NT2/D1 (cell line): ENCODE measurements around the gene SGCE.

Experiments used
- DNase-seq: peaks from one replicate; pipeline ENCODE4 v3.0.0-alpha.2; 2011; ENCODE audit warnings: low read depth, low spot score
- H3K27me3 ChIP-seq: 2 replicates; pipeline ENCODE4 v1.6.0; 2011; ENCODE audit warnings: mild to moderate bottlenecking; ENCODE audit not compliant: insufficient read length, insufficient read depth
- H3K36me3 ChIP-seq: 2 replicates; pipeline ENCODE4 v1.6.1; 2011; ENCODE audit warnings: mild to moderate bottlenecking, low read length, mixed read lengths; ENCODE audit not compliant: insufficient read depth, insufficient read length
- H3K4me1 ChIP-seq: 2 replicates; pipeline ENCODE4 v1.5.1; 2011; ENCODE audit not compliant: insufficient read depth, insufficient read length
- H3K4me3 ChIP-seq: 2 replicates; pipeline ENCODE4 v1.5.1; 2011; ENCODE audit warnings: low read depth; ENCODE audit not compliant: insufficient read length
- H3K9ac ChIP-seq: 2 replicates; pipeline ENCODE4 v1.6.0; 2011; ENCODE audit warnings: low read depth; ENCODE audit not compliant: insufficient read length
- H3K9me3 ChIP-seq: 2 replicates; pipeline ENCODE4 v1.5.1; 2011; ENCODE audit warnings: mild to moderate bottlenecking, low read length; ENCODE audit not compliant: insufficient read depth
- SUZ12 ChIP-seq: IDR thresholded peaks from 2 replicates; pipeline ENCODE4 v1.6.1; 2011; ENCODE audit not compliant: insufficient read length, insufficient read depth; ENCODE audit errors: extremely low read depth
- YY1 ChIP-seq: IDR thresholded peaks from 2 replicates; pipeline ENCODE4 v1.6.1; 2011; ENCODE audit not compliant: insufficient read length, insufficient read depth
- ZNF274 ChIP-seq: IDR thresholded peaks from 2 replicates; pipeline ENCODE4 v1.6.1; 2011; ENCODE audit warnings: mild to moderate bottlenecking, low read depth, low read length

SGCE gene

DNA sequence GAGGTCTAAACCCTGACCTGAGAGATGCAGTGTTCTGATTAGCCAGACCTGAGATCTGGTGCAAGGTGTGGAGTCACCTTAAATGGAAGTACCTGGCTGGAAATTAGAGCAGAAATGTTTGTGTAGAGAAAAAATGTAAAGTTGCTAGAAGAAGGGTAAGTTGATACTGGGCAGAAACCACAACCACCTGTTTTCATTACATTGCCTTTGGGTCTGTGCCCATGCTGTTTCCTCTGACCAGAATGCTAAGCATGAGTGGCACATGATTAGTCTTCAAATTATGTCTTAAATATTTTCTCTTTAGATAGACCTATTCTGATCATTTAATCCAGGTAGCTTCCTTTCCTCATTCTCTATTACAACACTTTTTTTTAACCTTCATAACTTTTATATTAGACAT, 77.3 kb downstream of the SGCE start:
- TF ChIP-seq ZNF274 (no peak), YY1 (no peak), SUZ12 (no peak)
- Histone ChIP-seq H3K27me3 (no peaks in the 10 kb centered on the region), H3K4me3 (no peak overlapping the region), H3K9ac (no peak overlapping the region), H3K9me3 (no peaks in the 10 kb centered on the region; the same call in 1 of the 2 replicates), H3K36me3 (no peaks in the 10 kb centered on the region), H3K4me1 (no peaks in the 10 kb centered on the region)
- no peak for DNase-seq

DNA sequence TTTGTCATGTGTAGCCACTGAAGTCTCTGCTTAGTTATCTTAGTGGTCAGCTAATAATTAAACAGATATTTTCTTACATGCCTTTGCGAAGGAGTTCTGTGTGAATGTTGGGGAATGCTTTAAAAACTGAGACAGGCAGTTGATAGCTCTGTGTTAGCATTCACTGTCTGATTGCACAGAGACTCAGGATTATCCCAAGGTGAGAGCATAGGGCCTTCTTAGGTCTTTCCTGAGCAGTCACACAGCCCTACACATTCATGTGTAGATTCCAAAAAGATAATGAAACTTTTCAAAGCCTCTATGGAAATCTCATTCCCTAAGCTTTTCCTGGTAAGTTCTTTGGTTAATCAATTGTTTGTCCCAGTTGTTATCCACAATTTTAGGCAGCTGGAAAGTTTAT, 78.6 kb downstream of the SGCE start:
- H3K4me3 ChIP-seq, result no peak overlapping the region
- DNase-seq, result no peak
- H3K4me1 ChIP-seq, result no peaks in the 10 kb centered on the region
- H3K9me3 ChIP-seq, result no peaks in the 10 kb centered on the region; the same call in 1 of the 2 replicates
- no peak overlapping the region for H3K9ac ChIP-seq
- TF ChIP-seq YY1 (no peak), SUZ12 (no peak), ZNF274 (no peak)
- no peaks in the 10 kb centered on the region for H3K27me3 ChIP-seq
- no peaks in the 10 kb centered on the region for H3K36me3 ChIP-seq

DNA sequence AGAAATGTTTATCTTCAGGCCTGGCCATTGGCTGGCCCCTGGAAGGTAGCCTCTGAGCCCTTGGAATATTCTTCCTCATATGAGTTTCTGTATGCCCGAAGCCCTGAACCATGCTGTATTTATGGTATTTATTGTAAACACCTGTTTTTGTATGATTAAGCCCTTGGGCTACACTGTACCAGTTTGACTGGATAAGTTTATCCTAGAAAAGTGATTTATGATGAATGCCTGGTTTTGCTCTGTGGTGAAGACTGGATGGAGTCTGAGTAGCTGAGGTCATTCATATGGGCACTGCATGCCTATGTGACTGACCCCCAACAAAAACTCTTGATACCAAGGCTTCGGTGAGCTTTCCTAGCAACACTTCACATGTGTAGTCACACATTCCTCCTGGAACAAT, 79.6 kb downstream of the SGCE start:
- Histone ChIP-seq H3K4me3 (no peak overlapping the region), H3K9ac (no peak overlapping the region), H3K27me3 (no peaks in the 10 kb centered on the region), H3K36me3 (no peaks in the 10 kb centered on the region), H3K4me1 (no peaks in the 10 kb centered on the region), H3K9me3 (no peaks in the 10 kb centered on the region; the same call in 1 of the 2 replicates)
- TF ChIP-seq ZNF274 (no peak), SUZ12 (no peak), YY1 (no peak)
- no peak for DNase-seq

- TF ChIP-seq SUZ12 (no peak), YY1 (no peak), ZNF274 (no peak)
- DNase-seq, result no peak
- Histone ChIP-seq H3K4me1 (no peaks in the 10 kb centered on the region), H3K27me3 (no peaks in the 10 kb centered on the region), H3K4me3 (no peak overlapping the region), H3K9ac (no peak overlapping the region), H3K9me3 (no peaks in the 10 kb centered on the region; the same call in 1 of the 2 replicates), H3K36me3 (no peaks in the 10 kb centered on the region)
These were observed 80.3 kb downstream of the SGCE start for GRCh38 chr7:94575646-94576045.

DNA sequence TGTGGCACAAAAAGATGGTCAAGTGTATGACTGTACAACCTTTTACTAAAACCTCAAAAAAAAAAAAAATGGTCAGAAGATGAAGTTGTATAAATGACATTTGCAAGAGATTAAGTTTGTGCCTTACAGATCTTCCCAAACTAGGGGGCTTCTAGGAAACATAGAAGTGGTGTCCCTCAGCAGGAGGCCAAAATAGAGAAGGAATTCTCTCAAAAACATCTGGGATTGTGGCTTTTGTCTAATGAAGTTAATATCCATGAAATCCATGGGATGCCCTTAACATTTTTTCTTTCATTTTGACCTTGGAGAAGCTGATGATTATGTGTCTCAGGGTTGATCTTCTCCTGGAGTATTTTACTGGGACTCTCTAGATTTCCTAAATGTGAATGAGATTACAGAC, 84.1 kb downstream of the SGCE start:
- H3K9ac ChIP-seq, result no peak overlapping the region
- TF ChIP-seq YY1 (no peak), SUZ12 (no peak), ZNF274 (no peak)
- no peaks in the 10 kb centered on the region for H3K4me1 ChIP-seq
- no peaks in the 10 kb centered on the region; the same call in 1 of the 2 replicates for H3K9me3 ChIP-seq
- H3K4me3 ChIP-seq, result no peak overlapping the region
- DNase-seq, result no peak
- H3K27me3 ChIP-seq, result no peaks in the 10 kb centered on the region
- H3K36me3 ChIP-seq, result no peaks in the 10 kb centered on the region

- Histone ChIP-seq H3K9me3 (no peaks in the 10 kb centered on the region), H3K9ac (no peak overlapping the region), H3K27me3 (no peaks in the 10 kb centered on the region), H3K36me3 (no peaks in the 10 kb centered on the region), H3K4me3 (no peak overlapping the region), H3K4me1 (no peaks in the 10 kb centered on the region)
- TF ChIP-seq SUZ12 (no peak), YY1 (no peak), ZNF274 (no peak)
- no peak for DNase-seq
These were observed 88.5 kb downstream of the SGCE start for GRCh38 chr7:94567396-94567795.

DNA sequence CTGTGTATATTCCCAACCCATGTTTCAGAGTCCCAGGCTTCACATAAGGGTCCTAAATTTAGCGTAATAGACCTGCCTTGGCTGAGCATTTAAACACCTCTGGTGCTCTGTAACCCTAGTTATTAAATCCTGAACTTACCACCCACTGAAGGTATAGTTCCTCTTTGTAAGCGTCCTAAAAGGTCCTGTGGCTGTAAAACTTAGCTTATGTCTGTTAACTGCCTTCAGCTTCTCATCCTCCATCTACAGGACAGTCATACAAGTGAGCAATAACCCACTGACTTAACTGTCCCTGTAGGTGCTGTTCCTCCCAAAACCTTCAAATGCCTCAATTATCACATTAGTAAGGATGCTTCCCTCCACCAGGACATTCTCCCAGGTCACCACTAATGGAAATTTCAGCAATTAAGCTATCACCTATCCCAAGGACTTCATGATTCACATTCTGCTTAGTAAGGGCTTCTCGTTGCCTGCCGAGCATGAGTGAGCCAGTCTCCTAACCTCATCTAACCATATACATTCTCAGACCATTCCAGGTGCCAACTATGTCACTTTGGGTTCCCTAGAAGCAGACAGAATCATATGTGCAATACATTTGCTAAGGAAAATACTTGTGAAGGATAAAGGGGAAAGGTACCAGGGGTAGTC, 90.6 kb downstream of the SGCE start:
- TF ChIP-seq SUZ12, result no peak
- TF ChIP-seq ZNF274, result no peak
- no peak for TF ChIP-seq YY1
- no peak overlapping the region for H3K4me3 ChIP-seq
- H3K9ac ChIP-seq, result no peak overlapping the region
- no peaks in the 10 kb centered on the region for H3K4me1 ChIP-seq
- no peak for DNase-seq
- no peaks in the 10 kb centered on the region for H3K36me3 ChIP-seq
- no peaks in the 10 kb centered on the region for H3K9me3 ChIP-seq
- no peaks in the 10 kb centered on the region for H3K27me3 ChIP-seq

GRCh38 chr7:94562525-94562924, 93.4 kb downstream of the SGCE start:
- Histone ChIP-seq H3K9ac (no peak overlapping the region), H3K27me3 (no peaks in the 10 kb centered on the region), H3K4me3 (no peak overlapping the region), H3K4me1 (no peaks in the 10 kb centered on the region), H3K9me3 (no peaks in the 10 kb centered on the region), H3K36me3 (no peaks in the 10 kb centered on the region)
- DNase-seq, result no peak
- TF ChIP-seq SUZ12 (no peak), YY1 (no peak), ZNF274 (no peak)
